Epithelial cell of proximal tubule (primary cell): Measurements from ENCODE around the gene SMAD9. TPM values are rescaled to one million over a fixed set of nuclear protein-coding genes. Genes with fewer than 3 reads are reported as not detected.
A peak's percentile ranks its signal among the peaks of the same experiment; 100 is the strongest.

Experiments used
- DNase-seq: peaks from one replicate; pipeline ENCODE4 v3.0.0-alpha.2; 2011; ENCODE audit warnings: low read depth
- H3K4me3 ChIP-seq: 2 replicates; pipeline ENCODE4 v1.5.1; 2011; ENCODE audit warnings: low read depth, mild to moderate bottlenecking, low read length
- total RNA-seq: library from RNA; depleted of rRNA; stranded (reverse); fragments of >200 nt; gene quantifications from 2 replicates; pipeline ENCODE4 v1.2.3, GENCODE V29; 2015
- TF ChIP-seq, protein P1 (sequence below): conservative IDR thresholded peaks from 2 replicates; pipeline ENCODE4 v1.5.1; 2012; ENCODE audit warnings: low read depth, mild to moderate bottlenecking, low read length

Gene SMAD9
- total RNA-seq, 1 donor from 2014 or later: 4.8 TPM

- no peak overlapping the region for H3K4me3 ChIP-seq
- TF ChIP-seq, protein P1, sequence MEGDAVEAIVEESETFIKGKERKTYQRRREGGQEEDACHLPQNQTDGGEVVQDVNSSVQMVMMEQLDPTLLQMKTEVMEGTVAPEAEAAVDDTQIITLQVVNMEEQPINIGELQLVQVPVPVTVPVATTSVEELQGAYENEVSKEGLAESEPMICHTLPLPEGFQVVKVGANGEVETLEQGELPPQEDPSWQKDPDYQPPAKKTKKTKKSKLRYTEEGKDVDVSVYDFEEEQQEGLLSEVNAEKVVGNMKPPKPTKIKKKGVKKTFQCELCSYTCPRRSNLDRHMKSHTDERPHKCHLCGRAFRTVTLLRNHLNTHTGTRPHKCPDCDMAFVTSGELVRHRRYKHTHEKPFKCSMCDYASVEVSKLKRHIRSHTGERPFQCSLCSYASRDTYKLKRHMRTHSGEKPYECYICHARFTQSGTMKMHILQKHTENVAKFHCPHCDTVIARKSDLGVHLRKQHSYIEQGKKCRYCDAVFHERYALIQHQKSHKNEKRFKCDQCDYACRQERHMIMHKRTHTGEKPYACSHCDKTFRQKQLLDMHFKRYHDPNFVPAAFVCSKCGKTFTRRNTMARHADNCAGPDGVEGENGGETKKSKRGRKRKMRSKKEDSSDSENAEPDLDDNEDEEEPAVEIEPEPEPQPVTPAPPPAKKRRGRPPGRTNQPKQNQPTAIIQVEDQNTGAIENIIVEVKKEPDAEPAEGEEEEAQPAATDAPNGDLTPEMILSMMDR: no peak
- no peak for DNase-seq
Observed at GRCh38 chr13:36859259-36859658, 60.8 kb downstream of the SMAD9 start.

GRCh38 chr13:36858290-36858689, 61.7 kb downstream of the SMAD9 start:
- TF ChIP-seq, protein P1: peak; percentile 68
- peak; percentile 19 for DNase-seq
- H3K4me3 ChIP-seq: no peak overlapping the region

GRCh38 chr13:36857253-36857652, 62.8 kb downstream of the SMAD9 start:
- no peak overlapping the region for H3K4me3 ChIP-seq
- TF ChIP-seq, protein P1: no peak
- DNase-seq: no peak

DNA sequence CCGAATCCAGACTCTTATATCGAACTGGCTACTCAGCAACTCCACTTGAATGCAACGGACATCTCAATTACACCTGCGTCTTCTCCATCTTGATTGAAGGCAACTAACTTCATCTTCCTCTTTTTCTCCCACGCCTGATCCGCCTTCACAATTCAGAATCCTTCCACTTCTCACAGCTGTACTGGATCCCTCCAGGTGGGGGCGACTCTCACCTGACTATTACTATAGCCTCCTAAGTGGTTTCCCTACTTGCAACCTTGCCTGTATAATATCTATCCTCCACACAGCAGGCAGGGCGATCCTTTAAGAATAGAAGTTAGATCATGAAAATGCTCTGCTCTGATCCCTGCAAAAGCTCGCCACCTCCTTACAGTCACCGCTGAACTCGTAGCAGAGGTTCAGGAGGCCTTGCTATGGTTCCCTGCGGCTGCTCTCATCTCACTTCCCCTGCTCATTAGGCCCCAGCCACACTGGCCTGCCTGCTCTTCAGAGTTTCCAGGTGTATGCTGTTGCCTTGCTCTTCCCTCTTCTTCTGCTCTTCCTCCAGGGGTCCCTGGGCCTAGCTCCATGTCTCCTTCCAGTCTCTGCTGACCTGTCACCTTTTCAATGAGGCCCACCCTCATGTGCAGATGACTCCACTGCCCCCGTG, 69.1 kb downstream of the SMAD9 start:
- DNase-seq: no peak
- H3K4me3 ChIP-seq: no peak overlapping the region
- TF ChIP-seq, protein P1: peak; percentile 30

DNA sequence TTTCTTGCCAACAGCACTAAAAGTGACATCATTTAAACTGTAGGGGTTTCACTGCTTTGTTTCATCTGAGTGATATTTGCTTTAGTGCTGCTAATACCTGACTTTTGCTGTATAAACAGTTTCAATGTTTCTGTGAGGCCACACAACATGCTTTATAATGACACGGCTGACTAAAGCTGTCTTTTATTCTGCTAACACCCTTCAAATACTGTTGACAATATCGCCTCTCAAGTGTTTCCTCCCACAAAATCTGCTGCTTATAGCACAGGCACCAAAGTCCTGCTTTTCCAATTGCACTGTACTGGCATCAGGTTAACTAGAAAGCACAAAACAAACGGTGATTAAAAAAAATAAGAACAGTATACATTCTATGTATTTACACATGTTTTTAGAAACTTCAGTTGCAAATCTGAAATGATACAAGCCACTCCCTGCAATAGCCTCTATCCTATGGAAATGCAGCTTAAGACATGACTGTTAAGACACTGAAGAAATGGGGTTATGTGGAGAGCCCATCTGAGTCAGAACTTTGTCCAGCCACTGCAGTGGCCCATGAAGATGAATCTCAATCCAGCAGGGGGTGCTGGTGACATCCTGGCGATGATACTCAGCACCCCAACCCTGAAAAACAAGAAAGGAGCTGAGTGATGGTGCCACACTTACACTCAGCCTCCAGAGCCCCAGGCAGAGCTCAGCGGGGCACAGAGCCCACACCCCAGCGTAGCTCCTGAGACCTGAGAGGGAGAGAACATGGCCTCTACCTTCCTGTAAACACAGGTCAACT, 71.6 kb downstream of the SMAD9 start:
- TF ChIP-seq, protein P1: peak; percentile 47
- no peak for DNase-seq
- no peak overlapping the region for H3K4me3 ChIP-seq

GRCh38 chr13:36847606-36848005, 72.4 kb downstream of the SMAD9 start:
- no peak for DNase-seq
- TF ChIP-seq, protein P1: no peak
- H3K4me3 ChIP-seq: no peak overlapping the region
